Activated T-helper 1 cell treated with anti-CD3 and anti-CD28 coated beads, Interleukin-12 subunit alpha, Interleukin-12 subunit beta, Interleukin-2, Interleukin-4 antibody, amounts not matched to agents 30 ng/mL and 10 ng/mL and 1 ng/mL, durations not matched to agents 14 hours and 24 hours and 36 hours (primary cell): ENCODE results near the gene EN2. TPM values are rescaled to one million over a fixed set of nuclear protein-coding genes. Genes with fewer than 3 reads are reported as not detected.

Experiments used
- DNase-seq: peaks from one replicate; pipeline ENCODE4 v3.0.0; 2021; ENCODE audit warnings: low spot score
- H3K27ac Mint-ChIP-seq: one replicate; pipeline ENCODE4 v1.8.0; 2021; ENCODE audit warnings: mild to moderate bottlenecking, mixed read lengths
- H3K27me3 Mint-ChIP-seq: one replicate; pipeline ENCODE4 v1.8.0; 2022; ENCODE audit warnings: mild to moderate bottlenecking, moderate library complexity, mixed read lengths; ENCODE audit not compliant: insufficient read depth
- H3K36me3 Mint-ChIP-seq: one replicate; pipeline ENCODE4 v1.8.0; 2021; ENCODE audit warnings: low read depth, mixed read lengths
- H3K4me1 Mint-ChIP-seq: one replicate; pipeline ENCODE4 v1.8.0; 2021; ENCODE audit warnings: low read depth, mixed read lengths
- H3K4me3 Mint-ChIP-seq: one replicate; pipeline ENCODE4 v1.8.0; 2021; ENCODE audit warnings: mild to moderate bottlenecking, moderate library complexity, mixed read lengths
- H3K9me3 Mint-ChIP-seq: one replicate; pipeline ENCODE4 v1.8.0; 2021; ENCODE audit warnings: mixed read lengths
- intact Hi-C: fragments of 100-400 bp; cut with micrococcal nuclease; formaldehyde crosslinking; loops from one replicate; pipeline ENCODE4 v1.15.1; 2024
- total RNA-seq: library from RNA; stranded (reverse); gene quantifications from 2 replicates; pipeline ENCODE4 v1.2.3, GENCODE V29; 2022

Gene EN2
- total RNA-seq, 1 donor from 2014 or later, result not detected

DNA sequence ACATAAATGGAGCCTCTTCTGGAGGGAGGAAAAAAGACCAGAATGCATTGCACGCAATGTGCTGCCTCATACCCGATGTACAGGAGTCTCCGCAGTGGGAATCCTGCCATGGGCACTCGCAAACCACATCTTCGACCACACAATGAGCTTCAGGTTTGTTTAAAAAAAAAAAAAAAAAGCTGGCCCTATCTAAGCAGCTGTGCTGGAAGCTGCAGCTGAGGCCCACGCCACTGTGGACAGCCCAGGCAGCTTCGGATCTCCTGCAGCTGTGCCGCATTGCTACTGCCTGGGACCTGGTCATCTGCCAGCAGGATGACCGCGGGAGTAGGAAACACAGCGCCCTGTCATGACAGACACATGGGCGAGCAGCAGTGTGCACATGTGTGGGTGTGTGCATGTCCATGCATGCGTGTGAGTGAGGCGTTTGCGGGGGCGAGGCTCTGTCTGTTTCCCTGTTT is 26.0 kb downstream of the EN2 start:
- no peaks in the 10 kb centered on the region for H3K36me3 Mint-ChIP-seq
- intact Hi-C loops, result no loop called here
- peaks cover 25% of the 10 kb centered on the region for H3K27me3 Mint-ChIP-seq
- H3K9me3 Mint-ChIP-seq, result peaks cover 4% of the 10 kb centered on the region
- DNase-seq, result no peak
- no peak overlapping the region for H3K4me3 Mint-ChIP-seq
- H3K4me1 Mint-ChIP-seq, result no peaks in the 10 kb centered on the region
- H3K27ac Mint-ChIP-seq, result no peak overlapping the region

GRCh38 chr7:155484483-155485399 is 26.8 kb downstream of the EN2 start:
- Mint-ChIP-seq H3K27ac (no peak overlapping the region), H3K27me3 (peaks cover 31% of the 10 kb centered on the region), H3K4me1 (no peaks in the 10 kb centered on the region), H3K4me3 (no peak overlapping the region), H3K36me3 (no peaks in the 10 kb centered on the region), H3K9me3 (peaks cover 4% of the 10 kb centered on the region)
- no peak for DNase-seq
- intact Hi-C loops, result no loop called here

DNA sequence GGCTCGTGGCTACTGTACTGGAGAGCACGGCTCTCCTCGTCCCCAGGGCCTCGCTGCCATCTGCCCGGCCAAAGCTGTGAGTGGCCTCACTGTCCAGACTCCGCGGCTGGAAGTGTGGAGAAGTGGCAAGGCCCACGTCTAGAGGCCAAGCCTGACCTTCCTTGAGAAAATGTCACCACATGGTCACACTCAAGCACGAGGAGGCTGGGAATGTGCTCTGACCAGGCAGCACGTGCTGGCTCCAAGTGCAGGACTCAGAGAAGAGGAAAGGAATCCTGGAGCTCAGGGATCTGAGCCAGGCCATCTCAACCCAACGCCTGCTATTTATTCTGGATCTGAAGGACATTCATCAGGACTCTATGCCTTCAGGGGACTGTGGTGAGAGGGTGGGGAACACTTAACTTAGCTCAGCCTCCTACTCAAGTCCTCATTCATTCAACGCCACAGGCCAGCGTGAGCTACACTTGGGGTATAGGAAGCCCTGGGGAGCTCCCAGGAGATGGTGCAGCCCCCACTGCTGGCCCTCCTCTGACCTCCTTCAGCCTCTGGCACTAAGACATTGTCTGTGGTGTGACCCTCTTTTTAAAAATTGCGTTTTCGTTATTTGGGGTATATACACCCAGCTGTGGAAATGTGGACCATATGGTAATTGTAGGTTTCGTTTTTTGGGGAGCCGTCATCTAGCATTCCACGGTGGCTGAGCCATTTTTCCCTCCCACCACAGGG is 29.0 kb downstream of the EN2 start:
- no peak for DNase-seq
- H3K36me3 Mint-ChIP-seq, result peaks cover 1% of the 10 kb centered on the region
- H3K27ac Mint-ChIP-seq, result no peak overlapping the region
- intact Hi-C loops, result no loop called here
- H3K27me3 Mint-ChIP-seq, result peaks cover 38% of the 10 kb centered on the region
- H3K4me1 Mint-ChIP-seq, result peaks cover 10% of the 10 kb centered on the region
- H3K4me3 Mint-ChIP-seq, result no peak overlapping the region
- peaks cover 4% of the 10 kb centered on the region for H3K9me3 Mint-ChIP-seq

DNA sequence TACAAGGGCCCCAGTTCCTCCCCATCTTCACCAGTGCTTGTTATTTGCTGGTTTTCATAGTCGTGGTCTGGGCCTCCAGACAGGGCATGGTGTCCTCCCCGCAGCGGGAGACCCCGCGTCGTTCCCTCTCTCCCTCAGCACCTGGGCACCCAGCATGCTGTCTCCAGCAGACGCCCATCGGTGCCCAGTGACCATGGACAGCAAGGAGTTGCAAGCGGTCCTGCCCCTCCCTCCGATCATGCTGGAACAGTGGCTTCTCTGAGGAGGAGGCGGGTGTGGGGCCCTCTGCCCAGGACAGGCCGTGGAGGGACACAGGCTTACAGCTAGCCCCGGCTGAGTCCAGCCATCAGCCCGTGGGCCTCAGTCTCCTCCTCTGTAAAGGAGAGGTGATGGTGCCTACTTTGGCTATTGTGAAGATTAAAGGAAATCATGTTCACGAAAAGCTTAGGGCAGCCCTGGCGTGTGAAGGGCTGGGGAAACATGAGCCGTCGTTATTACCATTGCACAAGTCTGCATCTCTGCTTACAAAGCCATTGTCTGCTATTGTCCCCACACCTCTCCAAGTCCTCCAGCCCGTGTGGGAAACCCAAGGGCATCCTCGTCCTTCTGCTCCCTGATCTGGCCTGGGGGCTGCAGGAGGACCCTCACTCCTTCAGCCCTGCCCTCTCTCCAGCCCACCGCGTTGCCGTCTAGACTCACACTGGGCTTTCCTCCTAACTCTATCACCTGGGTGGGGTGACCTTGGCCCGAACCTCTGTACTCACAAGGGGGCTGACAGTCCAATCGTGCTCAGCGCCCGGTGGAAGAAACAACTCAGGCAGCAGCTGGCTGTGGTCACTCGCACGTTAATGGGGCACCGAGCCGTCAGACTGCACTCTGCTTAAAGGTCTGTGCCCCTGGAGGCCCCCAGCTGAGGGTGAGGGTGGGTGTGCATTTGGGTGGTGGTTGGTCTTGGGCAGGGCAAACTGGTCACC is 29.9 kb downstream of the EN2 start:
- H3K36me3 Mint-ChIP-seq, result peaks cover 1% of the 10 kb centered on the region
- H3K27me3 Mint-ChIP-seq, result peaks cover 39% of the 10 kb centered on the region
- H3K4me3 Mint-ChIP-seq, result no peak overlapping the region
- H3K27ac Mint-ChIP-seq, result no peak overlapping the region
- DNase-seq, result no peak
- H3K4me1 Mint-ChIP-seq, result peaks cover 10% of the 10 kb centered on the region
- no peaks in the 10 kb centered on the region for H3K9me3 Mint-ChIP-seq
- intact Hi-C loops, result no loop called here

- H3K4me3 Mint-ChIP-seq, result no peak overlapping the region
- H3K4me1 Mint-ChIP-seq, result peaks cover 10% of the 10 kb centered on the region
- peaks cover 39% of the 10 kb centered on the region for H3K27me3 Mint-ChIP-seq
- no peaks in the 10 kb centered on the region for H3K9me3 Mint-ChIP-seq
- intact Hi-C loops, result no loop called here
- peaks cover 1% of the 10 kb centered on the region for H3K36me3 Mint-ChIP-seq
- H3K27ac Mint-ChIP-seq, result no peak overlapping the region
- DNase-seq, result no peak
Observed at GRCh38 chr7:155488483-155489127, 30.7 kb downstream of the EN2 start.

GRCh38 chr7:155489158-155489840 is 31.4 kb downstream of the EN2 start:
- intact Hi-C loops, result no loop called here
- H3K27me3 Mint-ChIP-seq, result peaks cover 39% of the 10 kb centered on the region
- peaks cover 1% of the 10 kb centered on the region for H3K36me3 Mint-ChIP-seq
- no peak overlapping the region for H3K27ac Mint-ChIP-seq
- H3K4me3 Mint-ChIP-seq, result no peak overlapping the region
- no peak for DNase-seq
- peaks cover 10% of the 10 kb centered on the region for H3K4me1 Mint-ChIP-seq
- H3K9me3 Mint-ChIP-seq, result no peaks in the 10 kb centered on the region

DNA sequence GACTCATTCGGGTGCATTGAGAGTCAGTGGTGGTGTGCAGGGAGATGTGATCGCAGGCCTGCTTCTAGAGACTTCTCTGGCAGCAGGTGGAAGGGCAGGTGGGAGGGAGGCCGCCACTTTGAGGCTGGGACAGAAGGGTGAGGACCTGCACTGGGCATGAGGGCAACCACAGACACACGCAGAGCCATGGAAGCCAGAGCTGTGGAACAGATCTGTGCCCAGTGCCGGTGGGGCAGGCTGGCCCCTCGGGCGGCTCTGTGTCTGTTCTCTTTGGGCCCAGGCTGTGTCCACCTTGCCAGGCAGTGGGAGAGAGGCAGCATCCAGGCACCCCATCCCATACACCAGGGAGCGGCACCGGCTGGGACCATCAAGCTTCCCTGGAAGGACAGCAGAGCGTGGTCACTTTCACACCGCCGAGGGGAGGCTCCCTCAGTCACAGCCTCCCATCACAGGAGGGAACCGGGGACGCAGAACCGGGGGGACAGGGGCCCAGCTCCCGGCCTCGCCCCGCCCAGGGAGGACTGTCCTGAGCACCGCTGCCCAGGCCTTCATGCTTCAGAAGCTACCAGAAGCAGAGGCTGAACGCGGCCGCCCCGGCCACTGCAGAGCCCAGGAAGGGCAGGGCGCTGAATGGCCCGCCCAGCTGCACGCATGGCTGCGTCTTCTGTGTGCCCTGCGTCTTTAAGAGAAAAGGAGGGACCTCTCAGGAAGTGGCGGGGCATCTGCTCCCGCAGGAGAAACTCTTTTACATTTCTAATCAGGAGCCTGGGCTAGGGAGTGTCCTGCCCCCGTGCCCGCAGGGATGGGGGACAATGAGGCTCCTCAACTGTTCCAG is 32.1 kb downstream of the EN2 start:
- no peak for DNase-seq
- intact Hi-C loops, result no loop called here
- Mint-ChIP-seq H3K9me3 (no peaks in the 10 kb centered on the region), H3K27me3 (peaks cover 36% of the 10 kb centered on the region), H3K36me3 (peaks cover 1% of the 10 kb centered on the region), H3K27ac (no peak overlapping the region), H3K4me1 (peaks cover 10% of the 10 kb centered on the region), H3K4me3 (peak overlapping the region; percentile 76)

DNA sequence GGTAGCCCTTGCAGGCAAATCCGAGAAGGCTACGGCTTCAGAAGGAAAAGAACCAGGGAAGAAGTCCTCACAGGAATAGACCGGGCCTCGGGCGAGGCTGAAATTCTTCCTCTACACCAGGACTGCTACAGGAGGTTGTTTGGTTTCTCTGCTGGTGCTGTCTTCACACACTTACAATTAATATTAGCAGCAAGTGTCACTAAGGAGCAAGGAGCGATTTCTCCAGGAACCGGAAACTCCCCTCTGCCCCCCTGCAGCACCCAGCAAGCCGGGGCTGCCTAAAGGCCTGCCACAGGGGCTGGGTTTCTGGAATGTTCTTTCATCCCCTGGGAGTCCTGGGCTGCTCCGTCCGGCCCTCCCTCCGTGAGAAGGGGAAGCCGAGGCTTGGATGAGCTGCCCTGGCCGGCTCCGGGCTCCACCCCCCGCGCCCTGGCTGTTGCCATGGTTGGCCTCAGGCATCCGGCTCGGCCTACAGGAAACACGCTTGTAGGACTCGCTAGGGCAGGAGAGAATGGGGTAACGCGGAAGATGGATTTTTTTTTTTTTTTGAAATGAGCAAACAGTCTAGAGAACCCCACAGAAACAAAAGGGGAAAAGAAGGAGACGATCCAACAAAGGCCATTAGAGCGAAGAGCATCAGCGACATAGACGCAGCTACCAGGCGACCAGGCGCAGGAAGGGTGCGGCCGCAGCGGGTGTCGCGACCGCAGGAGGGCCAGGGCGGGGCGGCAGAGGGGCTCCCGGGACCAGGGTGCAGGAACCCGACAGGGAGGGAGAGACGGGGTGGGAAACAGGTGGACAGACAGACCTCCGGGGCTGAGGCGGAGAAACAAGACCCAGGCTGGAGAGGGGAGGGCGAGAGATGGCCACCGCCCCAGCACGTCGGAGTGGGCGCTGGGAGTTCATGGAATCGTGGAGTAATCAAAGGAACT is 33.0 kb downstream of the EN2 start:
- Mint-ChIP-seq H3K27me3 (peaks cover 34% of the 10 kb centered on the region), H3K4me1 (peaks cover 10% of the 10 kb centered on the region), H3K27ac (peak overlapping the region; percentile 82), H3K36me3 (peaks cover 1% of the 10 kb centered on the region), H3K9me3 (no peaks in the 10 kb centered on the region), H3K4me3 (peak overlapping the region; percentile 76)
- DNase-seq, result no peak
- intact Hi-C loops, result no loop called here

GRCh38 chr7:155491812-155492211 is 33.9 kb downstream of the EN2 start:
- Mint-ChIP-seq H3K36me3 (peaks cover 1% of the 10 kb centered on the region), H3K27me3 (peaks cover 34% of the 10 kb centered on the region), H3K27ac (no peak overlapping the region), H3K4me1 (peaks cover 10% of the 10 kb centered on the region), H3K9me3 (no peaks in the 10 kb centered on the region), H3K4me3 (no peak overlapping the region)
- no peak for DNase-seq
- intact Hi-C loops, result no loop called here

DNA sequence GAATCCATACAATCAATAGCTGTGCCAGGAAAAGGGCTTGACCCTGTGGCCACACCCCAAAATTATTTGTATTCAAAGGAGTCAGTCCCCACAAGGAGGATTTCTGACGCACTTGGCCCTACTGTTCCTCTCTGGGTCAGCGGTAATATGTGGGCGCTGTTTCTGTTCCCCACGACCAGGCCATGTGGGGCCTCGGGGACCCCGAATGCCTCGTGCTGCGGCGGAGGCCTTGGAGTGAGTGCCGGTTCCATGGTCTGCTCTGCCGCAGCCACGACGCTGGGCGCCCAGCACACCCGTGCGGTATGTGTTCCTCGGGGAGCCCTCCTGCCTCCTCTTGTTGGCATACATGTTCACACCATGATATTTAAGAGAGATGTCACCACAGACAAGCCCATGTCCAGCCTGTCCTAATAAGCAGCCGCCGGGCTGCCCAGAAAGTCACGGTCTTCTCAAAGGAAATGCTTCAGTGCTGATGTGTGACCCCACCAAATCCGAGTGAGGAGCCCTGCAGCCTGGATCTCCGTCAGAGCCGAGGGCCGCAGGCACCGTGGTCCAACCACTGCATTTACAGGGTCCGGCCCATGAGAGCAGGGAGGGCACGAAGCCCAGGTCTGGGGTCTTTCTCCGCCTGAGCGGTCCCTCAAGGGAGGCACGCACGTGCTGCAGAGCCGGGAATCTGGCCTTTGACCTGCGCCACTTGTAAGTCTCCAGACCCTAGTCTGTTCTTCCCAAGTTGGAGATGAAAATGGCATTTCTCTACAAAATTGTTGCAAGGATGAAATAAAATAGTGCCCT is 36.0 kb downstream of the EN2 start:
- peaks cover 1% of the 10 kb centered on the region for H3K36me3 Mint-ChIP-seq
- peaks cover 10% of the 10 kb centered on the region for H3K4me1 Mint-ChIP-seq
- intact Hi-C loops, result no loop called here
- H3K27ac Mint-ChIP-seq, result no peak overlapping the region
- no peak overlapping the region for H3K4me3 Mint-ChIP-seq
- no peaks in the 10 kb centered on the region for H3K9me3 Mint-ChIP-seq
- DNase-seq, result no peak
- peaks cover 37% of the 10 kb centered on the region for H3K27me3 Mint-ChIP-seq
